Rectal smooth muscle tissue (tissue), 1 donor: ENCODE data around the gene LINGO3.
"Not testable (repeated sequence)": the region's sequence is repeated elsewhere in the genome, so short reads cannot be mapped to it uniquely, and the experiment has no call there.

ENCODE experiments used
- H3K27ac ChIP-seq: one replicate; pipeline ENCODE4 v1.7.0; 2013; ENCODE audit warnings: low read depth, low read length, inconsistent platforms
- H3K27me3 ChIP-seq: one replicate; pipeline ENCODE4 v1.7.0; 2013; ENCODE audit warnings: low read length; ENCODE audit not compliant: control insufficient read depth, insufficient read depth
- H3K36me3 ChIP-seq: one replicate; pipeline ENCODE4 v1.7.0; 2013; ENCODE audit warnings: low read length; ENCODE audit not compliant: control insufficient read depth, insufficient read depth
- H3K4me1 ChIP-seq: one replicate; pipeline ENCODE4 v1.7.0; 2013; ENCODE audit warnings: low read length; ENCODE audit not compliant: control insufficient read depth, insufficient read depth
- H3K4me3 ChIP-seq: one replicate; pipeline ENCODE4 v1.7.0; 2013; ENCODE audit warnings: low read length
- H3K9ac ChIP-seq: one replicate; pipeline ENCODE4 v1.7.0; 2013; ENCODE audit warnings: low read length

Gene LINGO3

DNA sequence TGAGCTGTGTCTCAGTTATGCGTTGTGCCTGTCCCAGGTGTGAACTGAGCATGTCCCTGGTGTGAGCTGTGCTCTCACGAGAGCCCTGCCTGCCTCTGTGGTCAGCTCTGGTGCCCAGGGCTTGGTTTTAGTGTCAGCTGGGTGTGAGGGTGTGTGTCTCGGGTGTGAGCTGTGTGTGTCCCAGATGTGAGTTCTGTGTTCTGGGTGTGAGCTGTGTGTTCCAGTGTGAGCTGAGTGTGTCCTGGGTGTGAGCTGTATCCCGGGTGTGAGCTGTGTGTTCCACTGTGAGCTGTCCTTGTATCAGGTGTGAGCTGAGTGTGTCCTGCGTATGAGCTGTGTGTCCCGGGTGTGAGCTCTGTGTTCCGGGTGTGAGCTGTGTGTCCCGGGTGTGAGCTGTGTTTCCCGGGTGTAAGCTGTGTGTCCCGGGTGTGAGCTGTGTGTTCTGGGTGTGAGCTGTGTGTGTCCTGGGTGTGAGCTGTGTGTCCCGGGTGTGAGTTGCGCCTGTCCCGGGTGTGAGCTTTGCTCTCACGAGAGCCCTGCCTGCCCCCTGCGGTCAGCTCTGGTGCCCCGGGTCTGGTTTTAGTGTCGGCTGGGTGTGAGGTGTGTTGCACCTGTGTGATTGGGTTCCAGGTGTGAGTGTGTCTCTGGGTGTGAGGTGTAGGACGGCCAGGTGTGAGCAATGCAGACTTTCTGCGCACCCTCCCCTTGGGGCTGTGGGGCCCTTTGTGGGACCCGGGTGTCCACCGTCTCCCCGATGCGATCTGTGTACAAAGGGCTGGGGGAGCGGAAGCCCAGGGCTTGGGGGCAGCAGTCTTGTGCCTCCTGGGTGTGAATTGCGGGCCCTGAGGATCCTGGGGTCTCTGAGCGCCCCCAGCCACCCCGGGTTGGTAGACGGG lies 18.9 kb downstream of the LINGO3 start:
- Histone ChIP-seq H3K27ac (no peak overlapping the region), H3K4me3 (no peak overlapping the region), H3K9ac (no peak overlapping the region), H3K36me3 (no peaks in the 10 kb centered on the region), H3K4me1 (peaks cover 5% of the 10 kb centered on the region), H3K27me3 (peaks cover 30% of the 10 kb centered on the region)

DNA sequence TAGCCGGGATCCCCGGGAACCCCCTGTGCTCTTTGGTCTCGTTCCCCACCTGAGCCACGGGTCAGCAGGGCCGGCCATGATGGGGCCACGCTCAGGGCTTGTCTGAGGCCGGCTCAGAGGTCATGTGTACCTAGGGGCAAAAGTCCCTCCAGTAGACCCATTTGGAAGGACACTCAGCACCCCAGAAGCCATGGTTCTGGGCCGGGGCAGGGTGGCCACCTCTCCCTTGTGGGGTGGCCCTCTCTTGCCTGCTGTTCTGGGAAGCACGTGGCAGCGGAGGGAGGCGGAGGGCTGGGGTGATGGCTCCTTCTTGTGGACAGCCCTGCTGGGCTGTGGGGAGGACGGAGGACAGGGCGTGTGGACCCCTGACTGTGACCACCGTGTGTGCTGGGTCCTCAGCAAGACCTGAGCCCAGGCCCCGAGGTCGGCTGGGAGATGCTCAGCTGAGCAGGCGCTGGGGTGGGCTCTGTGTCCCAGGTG lies 19.6 kb downstream of the LINGO3 start:
- Histone ChIP-seq H3K4me1 (peaks cover 5% of the 10 kb centered on the region), H3K27ac (no peak overlapping the region), H3K36me3 (no peaks in the 10 kb centered on the region), H3K27me3 (peaks cover 27% of the 10 kb centered on the region), H3K4me3 (no peak overlapping the region), H3K9ac (no peak overlapping the region)

GRCh38 chr19:2287585-2288337 lies 20.2 kb downstream of the LINGO3 start:
- Histone ChIP-seq H3K27me3 (peaks cover 27% of the 10 kb centered on the region), H3K36me3 (no peaks in the 10 kb centered on the region), H3K4me1 (peaks cover 5% of the 10 kb centered on the region), H3K9ac (no peak overlapping the region), H3K4me3 (no peak overlapping the region), H3K27ac (no peak overlapping the region)

GRCh38 chr19:2286402-2287140 lies 21.4 kb downstream of the LINGO3 start:
- Histone ChIP-seq H3K9ac (no peak overlapping the region), H3K27me3 (peaks cover 23% of the 10 kb centered on the region), H3K4me1 (peaks cover 5% of the 10 kb centered on the region), H3K27ac (no peak overlapping the region), H3K4me3 (no peak overlapping the region), H3K36me3 (no peaks in the 10 kb centered on the region)

GRCh38 chr19:2283835-2284507 lies 24.0 kb downstream of the LINGO3 start:
- H3K4me1 ChIP-seq, result no peaks in the 10 kb centered on the region
- no peak overlapping the region for H3K27ac ChIP-seq
- no peak overlapping the region for H3K4me3 ChIP-seq
- H3K36me3 ChIP-seq, result no peaks in the 10 kb centered on the region
- no peak overlapping the region for H3K9ac ChIP-seq
- H3K27me3 ChIP-seq, result peaks cover 3% of the 10 kb centered on the region

DNA sequence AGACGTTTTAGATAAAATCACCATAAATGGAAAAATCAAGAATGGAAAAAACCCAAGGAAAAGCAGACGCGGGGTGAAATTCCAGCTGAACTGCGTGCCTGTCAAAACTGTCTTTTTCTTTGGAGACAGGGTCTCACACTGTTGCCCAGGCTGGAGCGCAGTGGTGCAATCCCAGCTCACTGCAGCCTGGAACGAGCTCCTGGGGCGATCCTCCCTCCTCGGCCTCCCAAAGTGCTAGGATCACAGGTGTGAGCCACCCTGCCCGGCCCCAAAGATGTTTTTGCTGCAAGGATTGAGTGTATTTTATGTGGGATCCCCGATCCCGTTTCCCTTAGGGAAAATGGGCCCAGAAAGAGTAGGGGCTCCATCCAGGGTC lies 25.1 kb downstream of the LINGO3 start:
- H3K27ac ChIP-seq, result no peak overlapping the region
- no peaks in the 10 kb centered on the region for H3K27me3 ChIP-seq

GRCh38 chr19:2282062-2282861 lies 25.7 kb downstream of the LINGO3 start, which contains the start of gene PEAK3:
Gene PEAK3, minus strand, starts transcription at chr19:2282175. Its CDS starts 1,244 bp downstream, at chr19:2280931.
- Histone ChIP-seq H3K4me3 (peak within 1 kb of the TSS; percentile 44), H3K9ac (no peak within 1 kb of the TSS), H3K27ac (no peak within 1 kb of the TSS), H3K27me3 (no peaks in the 10 kb centered on the region), H3K36me3 (no peaks in the 10 kb centered on the region), H3K4me1 (no peaks in the 10 kb centered on the region)

More for the DNA sequence above, 25.1 kb downstream of the LINGO3 start:
- H3K4me1 ChIP-seq, result no peaks in the 10 kb centered on the region
- no peak overlapping the region for H3K9ac ChIP-seq
- H3K4me3 ChIP-seq, result peak overlapping the region; percentile 44
- H3K36me3 ChIP-seq, result no peaks in the 10 kb centered on the region

- H3K4me1 ChIP-seq, H3K4me3 ChIP-seq, H3K9ac ChIP-seq, H3K36me3 ChIP-seq, H3K27me3 ChIP-seq, H3K27ac ChIP-seq: not testable (repeated sequence)
These were observed 26.5 kb downstream of the LINGO3 start for GRCh38 chr19:2281265-2282061.

GRCh38 chr19:2280633-2281264 lies 27.2 kb downstream of the LINGO3 start:
- Histone ChIP-seq H3K27me3 (no peaks in the 10 kb centered on the region), H3K9ac (no peak overlapping the region), H3K27ac (no peak overlapping the region), H3K4me3 (no peak overlapping the region), H3K36me3 (no peaks in the 10 kb centered on the region), H3K4me1 (no peaks in the 10 kb centered on the region)

DNA sequence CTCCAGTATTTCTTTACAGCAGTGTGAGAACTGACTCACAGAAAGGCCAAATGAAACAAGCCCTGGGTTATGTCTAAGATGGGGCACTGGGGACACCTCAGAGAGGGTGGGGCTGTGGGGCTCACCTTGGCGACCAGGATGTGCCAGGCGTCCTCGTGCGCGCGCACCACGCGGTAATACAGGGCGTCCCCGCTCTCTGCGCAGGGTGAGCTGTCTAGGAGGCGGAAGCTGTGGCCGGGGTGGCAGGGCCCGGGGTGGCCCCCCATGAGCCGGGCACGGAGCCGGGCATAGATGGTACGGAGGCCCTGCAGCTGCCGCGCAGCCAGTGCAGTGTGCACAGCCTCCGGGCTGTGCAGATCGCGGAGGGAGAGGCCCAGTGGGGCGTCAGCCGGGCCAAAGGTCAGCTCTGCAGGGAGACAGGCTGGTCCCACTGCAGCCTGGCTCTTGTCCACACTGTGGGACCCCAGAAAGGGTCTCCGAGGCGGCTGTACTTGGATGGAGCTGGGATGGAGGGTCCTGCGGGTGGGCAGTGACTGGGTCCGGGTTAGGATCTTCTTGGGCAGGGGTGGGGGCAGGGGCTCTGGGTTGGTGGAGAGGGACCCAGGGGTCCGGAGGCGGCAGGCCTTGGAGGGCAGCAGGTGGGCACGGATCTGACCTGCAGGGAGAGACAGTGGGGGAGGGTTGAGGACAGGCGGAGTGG lies 29.3 kb downstream of the LINGO3 start:
- Histone ChIP-seq H3K4me3 (no peak overlapping the region), H3K9ac (no peak overlapping the region), H3K27ac (no peak overlapping the region), H3K4me1 (peaks cover 6% of the 10 kb centered on the region), H3K27me3 (no peaks in the 10 kb centered on the region), H3K36me3 (no peaks in the 10 kb centered on the region)
